ENCODE results near the gene WHRN. TPM values are rescaled to one million over a fixed set of nuclear protein-coding genes. Genes with fewer than 3 reads are reported as not detected.

WHRN gene
- total and polyA plus RNA-seq, 9 of the 15 experiments (the other 6 are each of a cell fraction or from before 2014, with no cell fraction given) = 0.31 to 14.1 (median 3.0) TPM

- in situ Hi-C loops (cut with MboI) (no loop called here), intact Hi-C loops (cut with micrococcal nuclease) (loop anchor here (5.0 kb wide), 2 partner anchors 107 to 167 kb away; no protein-coding TSS in a partner anchor)
- no peak for TF ChIP-seq MTA1 (IDR thresholded peaks at IDR 0.05; ENCODE audit: borderline replicate concordance)
- no peak for TF ChIP-seq ZNF696 (CRISPR knock-in tag; conservative IDR thresholded peaks at IDR 0.05)
- no peak for TF ChIP-seq SRSF3 (IDR thresholded peaks at IDR 0.05; ENCODE audit: insufficient read depth, low read length)
- TF ChIP-seq ZNF232 (CRISPR knock-in tag; IDR thresholded peaks at IDR 0.05) = peak; percentile 88
- no peak for TF ChIP-seq TAF7 (tag; IDR thresholded peaks at IDR 0.05)
- peak; percentile 37 for TF ChIP-seq TCF3 (CRISPR knock-in tag; IDR thresholded peaks at IDR 0.05)
- TF ChIP-seq USF1 (CRISPR knock-in tag; IDR thresholded peaks at IDR 0.05) = peak; percentile 39; the same call in 1 of the 2 replicates
- TF ChIP-seq GATAD2A (IDR thresholded peaks at IDR 0.05) = no peak
- TF ChIP-seq HNRNPL (IDR thresholded peaks at IDR 0.05; ENCODE audit: low read depth, low read length) = peak; percentile 66
- TF ChIP-seq ZNF766 (CRISPR knock-in tag; conservative IDR thresholded peaks at IDR 0.05) = no peak
- TF ChIP-seq, protein P1, sequence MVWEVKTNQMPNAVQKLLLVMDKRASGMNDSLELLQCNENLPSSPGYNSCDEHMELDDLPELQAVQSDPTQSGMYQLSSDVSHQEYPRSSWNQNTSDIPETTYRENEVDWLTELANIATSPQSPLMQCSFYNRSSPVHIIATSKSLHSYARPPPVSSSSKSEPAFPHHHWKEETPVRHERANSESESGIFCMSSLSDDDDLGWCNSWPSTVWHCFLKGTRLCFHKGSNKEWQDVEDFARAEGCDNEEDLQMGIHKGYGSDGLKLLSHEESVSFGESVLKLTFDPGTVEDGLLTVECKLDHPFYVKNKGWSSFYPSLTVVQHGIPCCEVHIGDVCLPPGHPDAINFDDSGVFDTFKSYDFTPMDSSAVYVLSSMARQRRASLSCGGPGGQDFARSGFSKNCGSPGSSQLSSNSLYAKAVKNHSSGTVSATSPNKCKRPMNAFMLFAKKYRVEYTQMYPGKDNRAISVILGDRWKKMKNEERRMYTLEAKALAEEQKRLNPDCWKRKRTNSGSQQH (CRISPR knock-in tag; IDR thresholded peaks at IDR 0.05) = no peak
- TF ChIP-seq ZFP1 (CRISPR knock-in tag; IDR thresholded peaks at IDR 0.05) = no peak
- no peak for TF ChIP-seq CCAR2 (IDR thresholded peaks at IDR 0.05; ENCODE audit: low read depth, low read length)
- no peak for TF ChIP-seq KHSRP (IDR thresholded peaks at IDR 0.05)
Measured at GRCh38 chr9:114504341-114505186, 709 bp downstream of the WHRN start.

More at GRCh38 chr9:114504341-114505186, 709 bp downstream of the WHRN start:
- FAIRE-seq = no peak
- Histone ChIP-seq H3K4me2 (ENCODE audit: insufficient read depth, low read length) (peak overlapping the region; percentile 85), H3K36me3 (ENCODE audit: control insufficient read depth, insufficient read depth, low read length) (peaks cover 4% of the 10 kb centered on the region; the same call in 1 of the 3 replicates), H3K4me3 (peak overlapping the region; percentile 60), H2AFZ (ENCODE audit: low read depth, low read length) (peak overlapping the region; percentile 82), H3K9me1 (ENCODE audit: control insufficient read depth, insufficient read depth, low read length) (no peaks in the 10 kb centered on the region), H3K4me1 (replicated peaks in 1 of 2; ENCODE audit: control insufficient read depth in 2 of 2, insufficient read depth in 2 of 2, low read length in 2 of 2) (peaks cover 22 to 24% of the 10 kb centered on the region in 2 experiments; a peak in 3 of 5 replicates), H3K79me2 (ENCODE audit: control insufficient read depth, insufficient read depth, low read length) (peaks cover 49% of the 10 kb centered on the region), H3K9ac (ENCODE audit: insufficient read depth in 1 of 2, low read depth in 2 of 2, low read length in 2 of 2) (peak overlapping the region; percentile 80 to 93), H3K27me3 (ENCODE audit: control insufficient read depth in 2 of 2, insufficient read depth in 2 of 2, low read length in 2 of 2) (peaks cover 11 to 14% of the 10 kb centered on the region in 2 experiments), H4K20me1 (replicated peaks; ENCODE audit: control insufficient read depth, insufficient read depth, low read length) (no peaks in the 10 kb centered on the region), H3K9me3 (replicated peaks; ENCODE audit: control insufficient read depth, insufficient read depth, low read depth, low read length) (no peaks in the 10 kb centered on the region), H3K27ac (ENCODE audit: extremely low read depth, low read depth, low read length) (peak overlapping the region; percentile 91)
- DNase-seq (ENCODE audit: extremely low read depth in 1 of 4, low spot score in 3 of 4) = peak; percentile 72 to 81 (median 77)
- CTCF ChIA-PET (ENCODE audit: low intra/inter-chr PET ratio) = interaction anchor here (0.8 to 0.9 kb wide), 2 partner anchors 17 to 149 kb away, joined by 4 read pairs; no protein-coding TSS in a partner anchor
- ATAC-seq = peak; percentile 79
- BruUV-seq (replicated peaks) = no TSS peak
- 2% methylated on average over 65 of the region's 101 CpGs for WGBS (ENCODE audit: insufficient coverage, low coverage, missing lambda C conversion rate)
- POLR2A ChIA-PET = interaction anchor here (0.5 to 1.7 kb wide), 6 partner anchors 9 to 1968 kb away, joined by 3 to 9 read pairs (median 4); partner anchors contain the start of genes ATP6V1G1 and TMEM268

All from K562 (cell line).